Measurements from ENCODE around the gene PTTG1IP.

The PTTG1IP gene

DNA sequence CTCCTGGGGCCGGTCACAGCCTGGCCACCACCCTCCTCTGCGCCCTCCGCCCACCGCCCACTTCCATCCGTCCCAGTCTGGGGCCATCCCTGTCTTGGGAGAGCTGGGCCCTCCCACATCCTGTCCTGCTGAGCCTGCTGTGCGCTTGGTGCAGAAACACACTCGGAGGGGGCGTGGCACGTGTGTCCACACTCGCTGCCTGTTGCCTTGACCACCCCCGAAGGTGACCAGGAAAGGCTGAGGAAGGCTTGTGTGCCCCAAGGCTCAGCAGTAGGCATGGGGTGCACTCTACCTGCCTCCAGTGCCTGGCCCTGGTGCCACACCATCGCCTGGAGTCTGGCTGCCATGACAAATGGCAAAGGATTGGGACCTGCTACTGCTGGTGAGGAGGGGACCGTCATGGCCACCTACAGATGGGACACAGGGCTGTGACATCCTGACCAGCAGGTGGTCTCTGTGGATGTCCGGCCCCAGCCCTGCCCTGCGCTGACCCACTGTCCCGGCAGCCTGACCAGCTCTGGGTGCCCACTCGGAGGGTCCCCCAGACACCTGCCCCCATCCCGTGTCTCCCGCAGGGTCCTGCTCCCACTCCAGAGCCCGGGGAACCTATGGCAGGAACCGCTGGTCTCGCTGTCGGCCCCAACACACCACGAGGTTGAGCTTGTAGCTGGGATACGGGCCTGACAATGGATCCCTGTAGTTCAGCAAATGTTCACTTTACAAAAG lies 23.2 kb upstream of the PTTG1IP start:
- DNase-seq (ENCODE audit: low spot score) = no peak

DNA sequence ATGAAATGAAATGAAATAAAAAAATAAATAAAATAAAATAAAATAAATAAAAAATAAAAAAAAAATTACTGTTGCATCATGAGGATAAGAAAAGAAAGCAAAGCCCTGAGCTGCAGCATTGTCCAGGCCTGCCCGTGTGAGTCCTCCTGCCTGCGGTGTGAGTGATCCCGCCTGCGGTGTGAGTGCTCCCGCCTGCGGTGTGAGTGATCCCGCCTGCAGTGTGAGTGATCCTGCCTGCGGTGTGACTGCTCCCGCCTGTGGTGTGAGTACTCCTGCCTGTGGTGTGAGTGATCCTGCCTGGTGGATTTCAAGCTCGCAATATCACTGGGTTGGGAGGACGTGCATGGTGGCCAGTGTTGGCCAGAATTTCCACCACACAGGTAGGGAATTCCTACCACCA lies 22.4 kb upstream of the PTTG1IP start:
- no peak for DNase-seq (ENCODE audit: low spot score)

DNA sequence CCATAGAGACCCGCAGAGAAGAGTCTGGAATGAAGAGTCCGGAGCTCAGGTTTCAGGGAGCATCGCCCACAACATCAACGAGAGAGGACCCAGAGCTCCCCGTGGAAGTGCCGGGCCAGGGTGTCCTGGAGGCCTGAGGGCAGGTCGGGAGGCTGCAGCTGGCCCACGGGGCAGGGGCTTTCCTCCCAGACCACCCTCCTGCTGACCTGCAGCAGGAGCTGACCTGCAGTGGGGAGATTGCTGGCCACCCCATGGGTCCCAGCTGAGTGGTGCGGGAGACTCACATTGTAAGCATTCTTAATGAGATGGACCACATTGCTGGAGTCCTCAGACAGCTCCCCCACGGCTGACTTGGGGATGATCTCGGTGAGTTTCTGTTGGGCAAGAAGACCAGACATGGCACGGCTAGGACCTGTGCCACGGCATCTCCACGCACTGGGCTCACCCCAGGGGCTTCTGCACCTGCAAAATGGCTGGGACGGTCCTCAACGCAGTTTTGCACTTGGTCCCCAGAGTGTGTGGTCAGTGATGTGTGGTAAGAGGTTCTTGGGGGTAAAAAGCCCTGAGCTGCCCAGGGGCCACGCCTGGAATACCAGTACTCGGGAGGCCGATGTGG lies 21.3 kb upstream of the PTTG1IP start:
- no peak for DNase-seq (ENCODE audit: low spot score)

DNA sequence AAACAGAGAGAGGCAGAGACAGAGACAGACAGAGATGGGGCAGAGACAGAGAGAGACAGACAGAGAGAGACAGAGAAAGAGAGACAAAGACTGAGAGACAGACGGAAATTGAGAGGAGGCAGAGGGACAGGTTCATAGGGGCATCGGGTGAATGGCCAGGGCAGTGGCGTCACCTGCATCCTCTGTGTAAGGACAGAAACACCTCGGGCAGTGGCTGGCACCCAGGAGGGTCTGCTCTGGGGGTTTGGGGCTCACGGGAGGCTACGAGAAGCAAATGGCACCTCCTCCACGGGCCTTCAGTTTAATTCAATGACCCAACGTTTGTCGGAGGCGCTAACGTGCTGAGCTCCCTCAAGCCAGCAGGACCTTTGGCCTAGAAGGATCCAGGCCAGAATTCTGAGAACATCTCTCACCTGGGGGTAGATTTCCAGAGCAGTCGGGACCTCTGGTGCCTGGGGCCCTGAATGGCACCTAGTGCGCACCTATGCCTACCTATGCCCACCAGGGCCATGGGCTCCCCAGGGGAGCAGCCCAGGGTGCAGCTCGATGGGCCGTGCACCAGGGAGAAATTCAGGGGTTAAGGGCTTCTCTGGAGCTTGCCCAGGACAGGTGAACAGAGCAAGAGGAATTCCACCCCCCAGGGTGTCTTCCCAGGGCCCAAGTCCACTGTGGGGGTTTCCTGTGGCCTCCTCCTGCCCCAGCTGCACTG lies 20.6 kb upstream of the PTTG1IP start:
- DNase-seq (ENCODE audit: low spot score) = no peak

DNA sequence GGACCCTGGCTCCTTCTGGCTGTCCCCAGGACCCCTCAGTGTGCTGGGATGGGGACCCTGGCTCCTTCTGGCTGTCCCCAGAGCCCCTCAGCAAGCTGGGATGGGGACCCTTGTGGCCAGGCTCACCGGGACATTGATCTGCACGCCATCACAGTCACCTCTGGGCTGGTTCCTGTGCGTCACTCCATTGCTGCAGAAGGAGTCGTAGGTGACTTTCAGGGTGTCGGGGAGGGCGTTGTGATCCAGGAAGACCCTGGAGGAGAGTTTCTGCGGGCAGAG lies 19.7 kb upstream of the PTTG1IP start:
- no peak for DNase-seq (ENCODE audit: low spot score)

DNA sequence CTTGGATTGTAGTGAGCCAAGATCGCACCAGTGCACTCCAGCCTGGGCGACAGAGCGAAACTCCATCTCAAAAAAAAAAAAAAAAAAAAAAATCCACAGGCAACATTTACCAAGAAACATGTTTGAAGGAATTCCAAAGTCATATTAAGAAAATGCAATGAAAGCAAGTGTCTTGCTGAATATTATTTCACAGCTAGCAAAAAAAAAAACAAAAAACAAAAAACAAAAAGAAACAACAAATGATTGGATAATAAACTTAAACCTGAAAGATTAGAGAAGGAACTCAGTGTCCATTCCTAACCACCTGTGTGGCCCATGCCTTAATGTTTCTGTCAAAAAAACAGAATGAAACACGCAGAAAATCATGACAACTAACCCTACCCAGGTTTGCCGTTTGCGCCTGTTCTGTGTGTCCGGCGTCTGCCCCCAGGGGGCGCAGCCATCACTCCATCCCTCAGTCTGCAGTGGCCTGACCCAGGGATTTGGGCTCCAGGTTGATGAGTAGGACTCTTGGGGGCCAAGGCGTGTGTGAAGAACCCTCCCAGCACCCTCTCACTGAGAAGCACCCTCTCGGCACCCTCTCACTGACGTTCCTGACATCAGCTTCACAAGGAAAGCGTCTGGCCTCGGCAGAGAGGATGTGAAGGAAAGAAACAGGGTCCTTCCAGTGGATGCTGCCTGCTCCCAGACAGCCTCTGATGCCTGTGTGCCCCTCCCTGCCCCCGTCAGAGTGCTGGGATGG lies 19.2 kb upstream of the PTTG1IP start:
- DNase-seq (ENCODE audit: low spot score) = no peak

DNA sequence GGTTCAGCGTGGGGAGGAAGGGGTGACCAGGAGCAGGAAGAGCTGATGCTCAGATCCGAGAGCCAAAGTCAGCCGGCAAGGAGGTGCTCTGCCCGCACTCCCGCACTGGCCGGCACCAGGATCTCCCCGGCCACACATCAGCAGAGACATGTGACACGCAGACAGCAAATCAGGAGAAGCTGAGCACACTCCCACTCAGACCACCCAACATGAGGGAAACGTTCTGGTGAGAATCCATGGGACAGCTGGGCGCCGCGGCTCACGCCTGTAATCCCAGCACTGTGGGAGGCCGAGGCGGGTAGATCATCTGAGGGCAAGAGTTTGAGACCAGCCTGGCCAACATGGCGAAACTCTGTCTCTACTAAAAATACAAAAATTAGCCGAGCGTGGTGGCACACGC lies 18.6 kb upstream of the PTTG1IP start:
- DNase-seq (ENCODE audit: low spot score) = no peak

DNA sequence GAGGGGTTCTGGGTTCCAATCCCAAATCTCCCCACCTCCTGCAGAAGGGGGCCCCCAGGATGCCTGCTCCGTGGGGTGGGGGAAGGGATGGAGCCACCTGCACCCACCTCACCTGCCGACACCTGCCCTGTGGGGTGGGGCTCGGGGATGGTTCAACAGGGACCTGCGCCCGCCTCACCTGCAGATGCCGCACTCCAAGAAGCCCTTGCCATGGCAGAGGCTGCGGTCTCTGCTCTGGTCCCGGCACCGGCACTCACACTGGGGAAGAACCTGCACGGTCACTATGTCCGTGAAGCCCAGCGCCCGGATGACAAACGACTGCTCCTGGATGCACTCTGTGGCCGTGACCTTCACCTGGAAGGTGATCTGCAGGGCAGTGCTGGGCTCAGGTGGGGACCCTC lies 18.1 kb upstream of the PTTG1IP start:
- DNase-seq (ENCODE audit: low spot score) = no peak

DNA sequence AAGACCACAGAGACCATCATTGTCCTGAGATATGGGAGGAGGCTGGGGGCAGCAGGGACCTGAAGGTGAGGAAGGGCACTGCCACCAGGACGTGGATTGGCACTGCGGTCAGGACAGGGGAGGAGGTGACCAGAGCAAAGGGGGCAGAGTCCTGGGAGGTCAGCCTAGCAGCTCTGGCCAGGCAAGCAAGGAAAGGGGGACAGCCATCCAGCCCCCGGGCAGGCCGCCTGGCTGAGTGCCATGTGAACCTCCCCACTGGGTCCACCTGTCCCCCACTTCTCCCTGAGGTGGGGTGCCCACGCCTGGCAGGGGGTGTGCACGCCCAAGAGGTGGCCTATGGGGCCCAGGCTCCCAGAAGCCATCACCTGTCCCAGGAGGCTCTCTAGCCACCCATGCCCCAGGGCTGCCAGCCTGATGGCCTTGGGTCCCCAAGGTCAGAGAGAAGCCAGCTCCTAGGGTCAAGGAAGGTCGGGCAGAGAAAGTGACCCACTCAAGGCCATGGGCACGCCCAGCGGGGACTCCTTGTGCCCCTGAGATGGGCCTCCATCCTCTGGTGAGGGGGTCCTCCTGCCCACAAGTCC lies 17.6 kb upstream of the PTTG1IP start:
- DNase-seq (ENCODE audit: low spot score) = no peak

DNA sequence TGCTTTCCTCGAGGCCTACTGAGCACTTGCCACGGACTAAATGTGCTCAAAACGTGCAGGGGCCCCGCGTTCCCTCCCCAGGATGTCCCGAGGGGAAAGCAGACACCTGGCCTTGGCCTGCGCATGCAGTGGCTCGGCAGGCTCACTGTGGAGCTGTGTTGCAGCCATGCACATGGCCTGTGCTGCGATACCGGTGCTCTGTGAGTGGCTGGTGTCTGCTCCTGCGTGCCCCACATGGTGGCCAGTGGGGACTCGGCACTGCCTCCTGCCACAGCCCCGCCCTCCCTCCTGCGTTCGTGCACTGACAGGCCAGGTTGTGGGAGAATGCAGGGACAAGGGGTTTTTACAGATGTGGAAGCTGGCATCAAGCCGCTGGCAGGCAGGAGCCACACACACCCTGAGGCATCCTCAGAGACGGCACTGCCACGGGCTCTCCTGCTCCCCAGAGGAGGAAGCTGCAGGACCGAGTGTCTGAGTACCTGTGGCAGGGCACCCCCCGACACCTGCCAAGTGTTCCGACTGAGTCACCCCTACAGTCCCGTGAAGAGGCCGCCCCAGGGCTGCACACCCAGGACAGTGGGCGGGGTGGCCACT lies 16.9 kb upstream of the PTTG1IP start:
- no peak for DNase-seq (ENCODE audit: low spot score)

DNA sequence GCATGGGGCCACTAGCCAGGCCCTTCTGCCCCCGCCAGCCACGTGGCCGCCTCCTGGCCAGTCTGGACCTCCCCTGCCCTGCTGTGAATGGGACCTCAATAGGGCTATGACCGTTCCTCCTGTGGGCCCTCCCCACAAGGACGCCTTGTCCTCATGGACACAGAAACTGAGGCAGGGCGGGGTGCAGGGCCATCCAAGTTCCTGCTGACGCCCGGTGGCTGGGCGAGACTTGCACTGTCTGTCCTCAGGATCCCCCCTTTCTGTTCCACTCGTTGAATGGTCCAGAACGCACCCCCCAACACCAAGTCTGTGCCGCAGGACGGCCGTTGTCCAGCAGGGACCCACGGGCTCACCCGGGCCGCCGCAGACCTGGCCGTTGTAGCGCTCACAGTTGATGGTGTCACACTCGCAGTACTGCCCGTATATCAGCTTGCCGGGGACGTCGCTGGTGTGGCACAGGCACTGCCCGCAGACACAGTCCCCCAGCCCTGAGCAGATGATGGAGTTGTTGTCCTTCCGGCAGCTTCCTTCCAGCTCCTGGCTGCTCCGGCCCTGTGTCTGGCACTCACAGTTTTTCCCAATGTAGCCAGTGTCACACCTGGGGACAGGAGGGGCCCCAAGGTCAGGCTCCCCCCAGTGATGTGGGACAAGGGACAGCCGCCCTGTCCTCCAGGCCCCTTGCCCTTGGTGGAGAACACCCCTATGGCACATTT lies 16.3 kb upstream of the PTTG1IP start:
- DNase-seq (ENCODE audit: low spot score) = no peak

DNA sequence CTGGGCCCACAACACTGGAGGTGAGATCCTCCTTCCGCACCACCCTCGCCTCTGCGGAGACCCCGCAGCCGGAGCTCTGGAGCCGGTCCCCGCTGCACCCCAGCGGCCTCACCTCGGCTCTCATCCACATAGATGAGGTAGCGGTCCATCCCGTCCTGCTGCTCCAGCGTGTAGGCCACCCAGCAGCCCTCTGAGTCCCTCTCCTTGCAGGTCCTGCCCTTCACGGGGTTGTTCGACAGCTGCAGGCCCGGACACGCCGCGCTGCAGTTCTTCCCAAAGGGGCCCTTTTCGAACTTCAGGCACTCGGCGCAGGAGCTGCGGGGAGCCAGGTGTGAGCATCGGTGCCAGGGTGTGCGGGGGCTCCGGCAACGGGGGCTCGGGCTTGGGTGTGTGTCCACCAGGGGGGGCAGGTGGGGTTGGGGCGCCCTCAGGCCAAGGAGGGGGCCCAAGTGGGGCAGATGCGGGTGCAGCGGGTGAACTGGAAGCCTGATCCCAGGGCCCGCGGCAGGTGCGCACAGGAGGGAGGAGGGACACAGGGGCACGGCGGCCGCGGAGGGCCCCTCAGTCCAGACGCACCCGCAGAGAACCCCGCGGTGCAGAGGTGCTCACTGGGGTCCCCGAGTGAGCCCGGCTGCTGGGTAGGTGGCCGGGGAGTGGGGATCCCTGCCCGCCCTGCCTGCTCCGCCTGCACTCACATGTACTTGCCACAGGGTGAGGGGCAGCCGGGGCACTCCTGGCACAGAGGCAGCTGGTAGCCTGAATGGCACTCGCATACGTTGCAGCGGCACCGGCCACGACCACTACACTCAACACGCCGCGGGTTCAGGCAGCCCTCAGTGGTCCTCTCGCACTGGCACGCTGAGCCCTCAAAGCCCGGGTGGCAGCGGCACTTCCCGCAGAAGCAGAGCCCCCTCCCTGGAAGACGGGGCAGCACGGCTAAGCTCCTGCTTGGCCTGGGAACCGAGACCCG lies 15.4 kb upstream of the PTTG1IP start:
- DNase-seq (ENCODE audit: low spot score) = no peak

DNA sequence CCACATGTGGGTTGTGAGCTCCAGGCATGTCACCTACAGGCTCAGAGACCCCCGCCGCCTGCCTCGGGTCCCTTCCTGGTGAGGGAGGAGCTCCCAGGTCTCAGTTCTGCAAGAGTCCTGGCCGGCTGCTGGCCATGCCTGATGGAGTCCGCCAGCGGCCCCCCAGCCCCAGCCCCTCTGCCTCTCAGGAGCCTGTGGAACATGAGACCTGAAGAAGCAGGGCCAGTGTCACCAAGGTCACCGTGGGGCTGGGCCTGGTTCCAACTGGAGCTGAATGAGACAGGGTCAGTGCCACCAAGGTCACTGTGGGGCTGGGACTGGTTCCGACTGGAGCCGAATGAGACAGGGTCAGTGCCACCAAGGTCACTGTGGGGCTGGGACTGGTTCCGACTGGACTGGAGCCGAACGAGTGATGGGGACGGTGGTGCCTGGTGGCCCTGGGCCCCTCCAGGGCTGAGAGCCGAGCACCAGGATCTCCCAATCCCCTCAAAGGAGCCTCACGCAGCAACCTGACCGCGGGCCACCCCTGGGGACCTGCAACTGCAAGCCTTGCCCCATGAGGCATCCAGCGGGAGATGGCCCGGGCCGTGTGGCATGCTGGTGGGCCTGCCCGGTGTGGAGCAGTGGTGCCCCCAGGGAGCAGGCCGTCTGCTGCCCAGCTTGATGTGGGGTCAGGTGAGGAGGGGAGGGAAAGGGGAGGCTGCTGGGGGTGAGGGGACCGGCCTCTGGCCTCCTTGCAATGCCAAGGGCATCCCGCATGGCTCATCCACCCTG lies 14.5 kb upstream of the PTTG1IP start:
- no peak for DNase-seq (ENCODE audit: low spot score)

DNA sequence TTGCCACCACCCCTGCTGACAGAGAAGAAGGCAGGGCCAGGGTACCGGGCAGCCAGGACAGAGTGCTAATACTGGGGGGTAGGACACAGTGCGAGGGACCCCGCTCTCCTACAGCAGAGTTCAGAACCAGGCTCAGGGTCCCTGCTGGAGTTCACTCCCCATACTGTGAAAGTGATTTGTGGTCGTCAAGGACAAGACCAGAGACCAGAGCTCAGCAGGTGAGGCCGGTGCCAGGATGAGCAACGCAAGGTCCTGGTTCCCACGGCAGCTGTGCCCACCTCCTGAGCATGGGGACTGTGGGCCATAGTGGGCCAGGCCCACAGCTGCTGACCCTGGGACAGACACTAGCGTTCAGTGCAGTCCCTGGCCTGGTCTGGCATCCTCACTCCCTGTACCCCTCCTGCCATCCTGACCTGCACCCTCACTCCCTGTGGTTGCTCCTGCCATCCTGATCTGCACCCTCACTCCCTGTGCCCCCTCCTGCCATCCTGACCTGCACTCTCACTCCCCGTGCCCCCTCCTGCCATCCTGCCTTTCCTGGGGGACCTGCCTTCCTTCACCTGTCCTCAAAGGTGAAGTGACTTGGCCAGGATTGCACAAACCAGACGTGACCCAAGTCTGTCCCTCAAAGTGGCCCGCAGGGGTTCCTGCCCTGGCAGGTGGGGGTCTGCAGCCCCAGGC lies 13.8 kb upstream of the PTTG1IP start:
- DNase-seq (ENCODE audit: low spot score) = no peak

DNA sequence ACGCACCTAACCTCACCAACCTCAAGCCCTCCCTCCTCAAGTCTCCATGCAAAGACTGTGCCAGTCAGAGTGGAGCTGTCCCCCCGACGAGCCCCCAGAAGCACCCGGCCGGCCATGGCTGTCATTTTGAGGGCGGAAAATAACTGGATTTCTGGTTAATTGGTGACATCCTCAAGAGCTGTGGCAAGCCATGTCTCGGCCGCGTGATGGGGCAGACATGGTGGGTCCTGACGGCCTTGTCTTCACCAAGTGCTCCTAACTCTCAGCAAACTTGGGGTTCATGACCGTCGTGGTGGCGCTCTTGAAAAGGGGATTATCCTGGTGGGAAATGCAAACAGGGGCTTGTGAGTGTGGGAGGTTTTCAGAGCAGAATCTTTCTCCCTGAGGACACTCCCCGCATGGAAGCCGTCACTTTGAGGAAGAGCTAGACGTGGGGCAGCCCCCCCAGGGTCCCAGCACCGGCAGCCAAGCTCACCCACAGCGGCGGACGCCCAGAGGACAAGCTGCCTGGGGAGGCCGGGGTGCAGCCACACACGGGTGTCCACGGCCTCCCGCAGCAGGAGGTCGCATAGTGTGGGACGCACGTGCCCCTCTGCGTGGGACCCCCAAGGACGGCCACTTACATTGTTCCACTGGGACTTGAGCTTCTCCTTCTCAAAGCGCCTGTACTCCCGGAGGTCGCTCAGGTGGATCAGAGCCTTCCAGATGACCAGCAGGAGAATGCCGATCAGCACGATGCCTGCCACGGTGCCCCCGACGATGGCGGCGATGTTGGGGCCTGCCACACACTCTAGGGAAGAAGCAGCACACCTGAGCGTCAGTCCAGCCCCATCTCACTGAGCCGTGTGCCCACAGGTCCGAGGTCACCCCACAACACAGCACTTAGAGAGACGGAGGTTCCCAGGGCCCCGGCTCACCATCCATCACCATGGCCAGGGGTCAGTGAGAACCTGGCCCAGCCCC lies 12.9 kb upstream of the PTTG1IP start:
- no peak for DNase-seq (ENCODE audit: low spot score)

DNA sequence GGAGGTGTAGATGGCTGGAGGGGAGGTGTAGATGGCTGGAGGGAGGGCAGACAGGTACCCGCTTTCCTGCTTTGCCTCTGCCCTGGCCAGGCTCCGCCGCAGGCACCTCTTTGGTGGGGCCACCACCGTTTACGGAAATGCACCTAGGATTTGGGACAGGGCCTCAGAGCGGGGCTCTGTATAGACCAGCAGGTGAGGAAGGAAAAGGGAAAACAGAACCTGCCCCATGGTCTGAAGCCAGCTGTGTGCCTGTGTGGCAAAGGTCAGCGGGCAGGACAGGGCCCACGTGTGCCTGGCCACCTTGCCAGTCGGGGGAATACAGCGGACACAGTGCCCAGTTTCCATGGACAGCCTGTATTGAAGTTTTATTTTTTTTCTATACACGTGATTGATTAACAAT lies 12.1 kb upstream of the PTTG1IP start:
- no peak for DNase-seq (ENCODE audit: low spot score)

DNA sequence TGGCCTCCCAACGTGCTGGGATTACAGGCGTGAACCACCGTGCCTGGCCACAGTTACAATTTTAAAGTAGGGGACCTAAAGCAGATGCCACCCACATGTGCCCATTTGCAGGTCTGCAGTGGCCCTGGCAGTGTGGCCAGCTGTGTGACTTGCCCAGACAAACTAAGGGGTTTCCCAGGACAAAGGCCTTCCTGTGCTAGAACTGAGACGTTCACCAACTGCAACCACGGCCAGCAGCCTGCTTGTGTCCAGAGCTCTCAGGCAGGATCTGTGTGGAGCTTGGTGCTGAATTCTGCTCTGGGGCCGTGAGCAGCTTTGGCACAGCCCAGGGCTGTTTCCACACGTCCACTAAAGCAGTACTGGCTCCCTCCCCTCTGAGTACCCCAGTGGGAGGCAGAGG lies 10.6 kb upstream of the PTTG1IP start:
- DNase-seq (ENCODE audit: low spot score) = no peak

DNA sequence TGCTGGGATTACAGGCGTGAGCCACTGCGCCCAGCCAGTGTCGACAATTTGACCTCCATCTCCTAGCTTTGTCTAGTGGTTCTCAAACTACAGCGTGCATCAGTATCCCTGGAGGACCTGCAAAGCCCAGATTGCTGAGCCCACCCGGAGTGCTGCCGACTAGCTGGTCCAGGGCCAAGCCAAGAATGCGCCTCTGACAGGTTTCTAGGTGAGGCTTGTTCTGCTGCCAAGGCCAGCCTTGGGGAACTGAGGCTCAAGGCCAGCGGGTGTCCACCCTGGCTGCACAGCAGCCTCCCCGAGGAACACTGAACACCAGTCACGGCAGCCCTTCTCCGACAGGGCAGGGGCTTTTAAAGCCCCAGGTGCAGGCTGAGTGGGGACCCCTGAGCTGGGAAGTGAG lies 9.8 kb upstream of the PTTG1IP start:
- no peak for DNase-seq (ENCODE audit: low spot score)

Measured in left forelimb (tissue), 1 donor.